OCI-LY7 (cell line): ENCODE results near the gene SYDE1. TPM values are rescaled to one million over a fixed set of nuclear protein-coding genes. Genes with fewer than 3 reads are reported as not detected.

ENCODE experiments used
- BruUV-seq: library from RNA; stranded (reverse); fragments of 400-500 nt; replicated peaks from 2 replicates; lab custom pipeline; 2021; lab: Mats Ljungman, UMichigan
- CTCF ChIA-PET: fragments of 300-600 bp; sonication (Branson Sonifier 250); formaldehyde crosslinking; loops from one replicate; lab custom pipeline; 2022; ENCODE audit warnings: antibody characterized with exemption; ENCODE audit not compliant: unreplicated experiment; lab: Charles Lee
- POLR2A ChIA-PET: fragments of 300-600 bp; sonication (Branson Sonifier 250); formaldehyde crosslinking; loops from one replicate; lab custom pipeline; 2022; ENCODE audit warnings: antibody characterized with exemption; lab: Charles Lee
- DNase-seq: peaks from one replicate; pipeline ENCODE4 v3.0.0-alpha.2; 2015; ENCODE audit warnings: low spot score
- H2AFZ ChIP-seq: fragments of 200-600 bp; sonication (generic), shearing (Covaris generic); 2 replicates; pipeline ENCODE4 v1.6.1; 2014; ENCODE audit warnings: mild to moderate bottlenecking, antibody characterized with exemption, low read length, moderate library complexity
- H3K27ac ChIP-seq: fragments of 200-600 bp; sonication (generic); 2 replicates; pipeline ENCODE4 v1.5.1; 2014; ENCODE audit warnings: mixed run types, low read depth, mild to moderate bottlenecking, moderate library complexity, low read length, inconsistent platforms; ENCODE audit not compliant: poor library complexity, severe bottlenecking
- H3K36me3 ChIP-seq: fragments of 200-600 bp; sonication (generic); 2 replicates; pipeline ENCODE4 v1.6.1; 2014; ENCODE audit warnings: mild to moderate bottlenecking, antibody characterized with exemption, low read length, moderate library complexity, mixed read lengths; ENCODE audit not compliant: insufficient read depth
- H3K4me1 ChIP-seq: fragments of 200-600 bp; sonication (generic); 2 replicates; pipeline ENCODE4 v1.5.1; 2014; ENCODE audit warnings: mild to moderate bottlenecking, low read length; ENCODE audit not compliant: insufficient read depth, poor library complexity, severe bottlenecking
- H3K4me2 ChIP-seq: fragments of 200-600 bp; sonication (generic); 2 replicates; pipeline ENCODE4 v1.6.1; 2014; ENCODE audit warnings: mild to moderate bottlenecking, low read length
- H3K4me3 ChIP-seq: fragments of 200-600 bp; sonication (generic); 2 replicates; pipeline ENCODE4 v1.5.1; 2014; ENCODE audit warnings: mild to moderate bottlenecking, low read depth, low read length; ENCODE audit not compliant: poor library complexity, severe bottlenecking
- H3K79me2 ChIP-seq: fragments of 200-600 bp; sonication (generic); 2 replicates; pipeline ENCODE4 v1.6.1; 2016; ENCODE audit warnings: low read depth, mild to moderate bottlenecking, low read length, moderate library complexity, mixed read lengths; ENCODE audit not compliant: insufficient read depth
- H3K9me2 ChIP-seq: fragments of 200-600 bp; sonication (generic); 2 replicates; pipeline ENCODE4 v1.6.1; 2016; ENCODE audit warnings: mild to moderate bottlenecking, low read length, mixed read lengths; ENCODE audit not compliant: insufficient read depth
- H3K9me3 ChIP-seq: fragments of 200-600 bp; sonication (generic); 2 replicates; pipeline ENCODE4 v1.6.1; 2014; ENCODE audit warnings: mild to moderate bottlenecking, mixed run types, low read length, mixed read lengths
- H4K20me1 ChIP-seq: fragments of 200-600 bp; sonication (generic); 2 replicates; pipeline ENCODE4 v1.6.1; 2014; ENCODE audit warnings: mild to moderate bottlenecking, antibody characterized with exemption, low read length, moderate library complexity, mixed read lengths; ENCODE audit not compliant: insufficient read depth
- CTCF ChIP-seq: fragments of 200-600 bp; sonication (generic); conservative IDR thresholded peaks from 2 replicates; pipeline ENCODE4 v1.5.1; 2014; ENCODE audit warnings: mild to moderate bottlenecking, antibody characterized with exemption, low read length, moderate library complexity, mixed read lengths
- EZH2phosphoT487 ChIP-seq: fragments of 200-600 bp; sonication (generic); IDR thresholded peaks from 2 replicates; pipeline ENCODE4 v1.6.1; 2018; ENCODE audit warnings: low read depth, borderline replicate concordance, mild to moderate bottlenecking, mixed run types, antibody characterized with exemption, low read length, moderate library complexity, mixed read lengths
- intact Hi-C: fragments of 100-400 bp; cut with micrococcal nuclease; formaldehyde crosslinking; loops from one replicate; pipeline ENCODE4 v1.10.0; 2022; ENCODE audit not compliant: unreplicated experiment
- total RNA-seq, 2 experiments: library from RNA; depleted of rRNA in 1 of 2; stranded (reverse); fragments of >200 nt in 1 of 2; shearing (Covaris generic) in 1 of 2; gene quantifications; 2 replicates each; pipeline ENCODE4 v1.2.3, GENCODE V29; 2014 to 2022

The SYDE1 gene
- total RNA-seq, 2 experiments from 2014 or later, result not detected

DNA sequence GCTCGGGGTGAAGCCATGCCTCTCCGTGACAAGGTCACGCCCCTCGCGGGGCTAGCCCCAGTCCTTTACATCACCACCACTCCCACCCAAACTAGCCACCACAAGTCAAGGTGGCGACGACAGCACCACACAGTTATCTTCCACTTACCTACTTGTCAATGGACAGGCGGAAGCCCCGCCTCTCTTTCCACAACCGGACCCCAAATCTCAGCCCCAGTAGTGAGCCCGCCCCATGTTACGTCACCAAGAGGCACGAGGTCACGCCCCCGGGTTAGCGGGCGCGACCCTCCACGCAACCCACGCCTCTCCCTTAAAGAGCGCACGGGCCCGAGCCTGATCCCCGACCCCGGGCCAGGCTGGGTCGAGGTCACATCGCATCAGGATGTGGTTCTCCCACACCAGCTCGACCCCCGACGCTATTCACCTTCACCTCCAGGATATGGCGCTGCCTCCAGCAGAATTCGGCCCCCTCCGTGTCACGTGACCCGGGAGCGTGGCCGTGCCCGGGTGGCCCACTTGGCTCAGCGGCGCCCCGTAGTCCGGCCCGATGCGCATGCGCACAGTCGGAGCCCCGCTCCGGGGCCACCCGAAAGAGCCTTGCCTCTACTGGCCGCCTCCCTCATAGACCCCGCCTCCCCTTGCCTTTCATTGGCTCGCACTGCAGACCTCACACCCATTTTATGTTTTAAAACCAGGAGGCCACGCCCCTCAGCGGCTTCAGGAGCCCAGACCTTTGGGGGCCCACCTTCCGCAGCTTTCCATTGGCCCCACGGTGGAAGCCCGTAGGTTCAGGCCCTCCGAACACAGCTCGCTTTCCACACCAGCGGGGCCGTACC lies 18.2 kb downstream of the SYDE1 start:
- DNase-seq, result peak; percentile 99
- H3K9me3 ChIP-seq, result no peaks in the 10 kb centered on the region
- peaks cover 23% of the 10 kb centered on the region for H3K36me3 ChIP-seq
- H3K9me2 ChIP-seq, result no peaks in the 10 kb centered on the region
- peak overlapping the region; percentile 88 for H2AFZ ChIP-seq
- H4K20me1 ChIP-seq, result no peaks in the 10 kb centered on the region
- H3K4me3 ChIP-seq, result peak overlapping the region; percentile 86
- peaks cover 15% of the 10 kb centered on the region for H3K4me1 ChIP-seq
- H3K27ac ChIP-seq, result peak overlapping the region; percentile 64
- peak overlapping the region; percentile 87 for H3K4me2 ChIP-seq
- H3K79me2 ChIP-seq, result peaks cover 11% of the 10 kb centered on the region; the same call in 1 of the 2 replicates
- BruUV-seq, result no TSS peak
- ChIA-PET POLR2A (interaction anchor here (0.9 kb wide), 1 partner anchor 172 kb away, joined by 3 read pairs; no protein-coding TSS in a partner anchor), CTCF (no interaction called here)
- TF ChIP-seq EZH2phosphoT487, result no peak
- TF ChIP-seq CTCF, result peak; percentile 25; the same call in 1 of the 2 replicates
- intact Hi-C loops, result no loop called here

DNA sequence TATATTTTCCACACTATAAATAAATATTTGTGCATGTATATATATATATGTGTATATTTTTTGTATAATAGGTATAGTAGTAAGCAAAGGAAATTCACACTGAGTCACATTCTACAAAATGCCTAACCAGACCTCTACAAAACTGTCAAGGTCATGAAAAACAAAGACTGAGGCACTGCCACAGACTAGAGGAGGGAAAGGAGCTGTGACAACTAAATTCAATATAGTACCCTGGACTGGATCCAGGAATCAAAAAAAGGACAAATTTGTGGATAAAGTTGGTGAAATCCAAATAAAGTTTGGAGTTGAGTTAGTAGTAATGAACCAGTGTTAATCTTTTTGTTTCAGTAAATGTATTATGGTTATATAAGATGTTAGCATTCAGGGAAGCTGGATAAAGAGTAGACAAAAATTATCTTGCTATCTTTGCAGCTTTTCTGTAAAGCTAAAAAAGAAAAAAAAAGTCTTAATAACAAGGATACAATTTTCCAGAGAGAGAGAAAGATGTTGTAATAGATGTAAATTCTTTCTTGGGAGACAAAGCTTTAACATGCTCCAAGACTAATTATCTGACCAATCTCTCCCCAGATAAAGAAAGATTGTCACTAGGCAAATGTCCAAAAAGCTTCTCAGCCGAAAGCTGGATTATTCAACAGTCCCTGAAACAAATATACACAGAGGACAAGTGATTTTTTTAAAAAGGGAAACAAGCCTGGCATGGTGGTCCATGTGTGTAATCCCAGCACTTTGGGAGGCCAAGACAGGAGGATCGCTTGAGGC lies 19.1 kb downstream of the SYDE1 start:
- Histone ChIP-seq H3K9me2 (no peaks in the 10 kb centered on the region), H3K4me3 (peak overlapping the region; percentile 86), H3K79me2 (peaks cover 11% of the 10 kb centered on the region; the same call in 1 of the 2 replicates), H3K4me2 (peak overlapping the region; percentile 67), H4K20me1 (no peaks in the 10 kb centered on the region), H3K36me3 (peaks cover 16% of the 10 kb centered on the region), H3K27ac (peak overlapping the region; percentile 44), H3K4me1 (peaks cover 15% of the 10 kb centered on the region), H3K9me3 (no peaks in the 10 kb centered on the region), H2AFZ (peak overlapping the region; percentile 88)
- BruUV-seq, result TSS peak; percentile 80
- no peak for DNase-seq
- POLR2A ChIA-PET, result interaction anchor here (0.6 to 0.9 kb wide), 4 partner anchors 172 to 840 kb away, joined by 3 to 4 read pairs (median 3); no protein-coding TSS in a partner anchor
- intact Hi-C loops, result no loop called here
- CTCF ChIA-PET, result interaction anchor here (0.5 kb wide), 1 partner anchor 293 kb away, joined by 3 read pairs; no protein-coding TSS in a partner anchor
- TF ChIP-seq CTCF, result no peak
- no peak for TF ChIP-seq EZH2phosphoT487
